ENCODE measurements around the gene TSBP1.

Gene TSBP1

GRCh38 chr6:32249262-32249661 is 122.4 kb downstream of the TSBP1 start:
- H3K9me2 ChIP-seq (replicated peaks; ENCODE audit: insufficient read depth, low read length): no peaks in the 10 kb centered on the region
- peaks cover 14% of the 10 kb centered on the region; the same call in 1 of the 2 replicates for H3K9me3 ChIP-seq (ENCODE audit: insufficient read depth, low read length)
- TF ChIP-seq EZH2phosphoT487 (conservative IDR thresholded peaks at IDR 0.05; ENCODE audit: low read length): no peak
- no peak for TF ChIP-seq CTCF (IDR thresholded peaks at IDR 0.05; ENCODE audit: insufficient read depth, low read length, poor library complexity, severe bottlenecking)
- no peak overlapping the region for H3K9ac ChIP-seq (ENCODE audit: low read length)
- no peaks in the 10 kb centered on the region for H3K27me3 ChIP-seq (ENCODE audit: low read length)
- H4K20me1 ChIP-seq (ENCODE audit: low read depth, low read length): no peaks in the 10 kb centered on the region
- H3K27ac ChIP-seq (ENCODE audit: low read depth, low read length): no peak overlapping the region
- no peak overlapping the region for H3K4me3 ChIP-seq (ENCODE audit: insufficient read depth, low read length, poor library complexity, severe bottlenecking)
- no peak overlapping the region for H3K4me2 ChIP-seq (ENCODE audit: low read depth, low read length, poor library complexity, severe bottlenecking)
- no peaks in the 10 kb centered on the region for H3K79me2 ChIP-seq (ENCODE audit: insufficient read depth, low read length)
- no peak overlapping the region for H2AFZ ChIP-seq (ENCODE audit: low read depth, low read length, severe bottlenecking)
- H3K36me3 ChIP-seq (ENCODE audit: low read length): no peaks in the 10 kb centered on the region
- H3F3A ChIP-seq (ENCODE audit: insufficient read depth): peaks cover 8% of the 10 kb centered on the region; the same call in 1 of the 2 replicates

- Histone ChIP-seq H3K4me3 (ENCODE audit: insufficient read depth, low read length, poor library complexity, severe bottlenecking) (no peak overlapping the region), H4K20me1 (ENCODE audit: low read depth, low read length) (no peaks in the 10 kb centered on the region), H3K27me3 (ENCODE audit: low read length) (no peaks in the 10 kb centered on the region), H2AFZ (ENCODE audit: low read depth, low read length, severe bottlenecking) (no peak overlapping the region), H3F3A (ENCODE audit: insufficient read depth) (no peaks in the 10 kb centered on the region), H3K9me2 (replicated peaks; ENCODE audit: insufficient read depth, low read length) (no peaks in the 10 kb centered on the region), H3K79me2 (ENCODE audit: insufficient read depth, low read length) (no peaks in the 10 kb centered on the region), H3K9ac (ENCODE audit: low read length) (no peak overlapping the region), H3K9me3 (ENCODE audit: insufficient read depth, low read length) (peaks cover 14% of the 10 kb centered on the region; the same call in 1 of the 2 replicates), H3K36me3 (ENCODE audit: low read length) (no peaks in the 10 kb centered on the region), H3K27ac (ENCODE audit: low read depth, low read length) (no peak overlapping the region), H3K4me2 (ENCODE audit: low read depth, low read length, poor library complexity, severe bottlenecking) (no peak overlapping the region)
- TF ChIP-seq EZH2phosphoT487 (conservative IDR thresholded peaks at IDR 0.05; ENCODE audit: low read length) (no peak), CTCF (IDR thresholded peaks at IDR 0.05; ENCODE audit: insufficient read depth, low read length, poor library complexity, severe bottlenecking) (no peak)
Measured at GRCh38 chr6:32247401-32247800, 124.3 kb downstream of the TSBP1 start.

GRCh38 chr6:32244946-32245398 is 126.7 kb downstream of the TSBP1 start:
- Histone ChIP-seq H3K79me2 (ENCODE audit: insufficient read depth, low read length) (no peaks in the 10 kb centered on the region), H3K27ac (ENCODE audit: low read depth, low read length) (no peak overlapping the region), H3K36me3 (ENCODE audit: low read length) (no peaks in the 10 kb centered on the region), H3K27me3 (ENCODE audit: low read length) (no peaks in the 10 kb centered on the region), H2AFZ (ENCODE audit: low read depth, low read length, severe bottlenecking) (peak overlapping the region; percentile 28), H3F3A (ENCODE audit: insufficient read depth) (no peaks in the 10 kb centered on the region), H3K4me2 (ENCODE audit: low read depth, low read length, poor library complexity, severe bottlenecking) (peak overlapping the region; percentile 22), H3K4me3 (ENCODE audit: insufficient read depth, low read length, poor library complexity, severe bottlenecking) (no peak overlapping the region), H3K9me3 (ENCODE audit: insufficient read depth, low read length) (peaks cover 14% of the 10 kb centered on the region; the same call in 1 of the 2 replicates), H3K9ac (ENCODE audit: low read length) (0 out of 2 replicates have a peak overlapping the region, but pooled peaks have one; percentile 1), H3K9me2 (replicated peaks; ENCODE audit: insufficient read depth, low read length) (no peaks in the 10 kb centered on the region), H4K20me1 (ENCODE audit: low read depth, low read length) (no peaks in the 10 kb centered on the region)
- TF ChIP-seq EZH2phosphoT487 (conservative IDR thresholded peaks at IDR 0.05; ENCODE audit: low read length) (no peak), CTCF (IDR thresholded peaks at IDR 0.05; ENCODE audit: insufficient read depth, low read length, poor library complexity, severe bottlenecking) (peak; percentile 98)
